ENCODE results near the gene AMPD2.
"Not testable (repeated sequence)": the region's sequence is repeated elsewhere in the genome, so short reads cannot be mapped to it uniquely, and the experiment has no call there.

AMPD2 gene

GRCh38 chr1:109653306-109653705, 33.7 kb downstream of the AMPD2 start:
- DNase-seq (ENCODE audit: low spot score), result no peak

- DNase-seq (ENCODE audit: low spot score), result no peak
Observed at GRCh38 chr1:109654519-109654918, 34.9 kb downstream of the AMPD2 start.

- DNase-seq (ENCODE audit: low spot score), result peak; percentile 68
Observed at GRCh38 chr1:109655615-109656519, 36.2 kb downstream of the AMPD2 start, which contains the start of gene GSTM4. Gene GSTM4, plus strand, starts transcription at chr1:109656099. Its CDS starts 291 bp downstream, at chr1:109656390.

GRCh38 chr1:109657395-109657794, 37.8 kb downstream of the AMPD2 start:
- DNase-seq (ENCODE audit: low spot score), result no peak

GRCh38 chr1:109657970-109658369, 38.3 kb downstream of the AMPD2 start:
- DNase-seq (ENCODE audit: low spot score), result no peak

- no peak for DNase-seq (ENCODE audit: low spot score)
Observed at GRCh38 chr1:109658533-109659042, 39.0 kb downstream of the AMPD2 start.

- DNase-seq (ENCODE audit: low spot score), result no peak
Observed at GRCh38 chr1:109659145-109659544, 39.5 kb downstream of the AMPD2 start.

GRCh38 chr1:109659997-109660690, 40.5 kb downstream of the AMPD2 start:
- no peak for DNase-seq (ENCODE audit: low spot score)

GRCh38 chr1:109660691-109661026, 41.0 kb downstream of the AMPD2 start:
- not testable (repeated sequence) for DNase-seq (ENCODE audit: low spot score)

- DNase-seq (ENCODE audit: low spot score), result no peak
Observed at GRCh38 chr1:109661391-109661790, 41.8 kb downstream of the AMPD2 start.

GRCh38 chr1:109664671-109665070, 45.0 kb downstream of the AMPD2 start:
- DNase-seq (ENCODE audit: low spot score), result no peak

- DNase-seq (ENCODE audit: low spot score), result peak; percentile 31
Observed at GRCh38 chr1:109667452-109668122, 48.0 kb downstream of the AMPD2 start, which contains the start of gene GSTM2. Gene GSTM2, plus strand, starts transcription at chr1:109668057. Its CDS starts 59 bp downstream, at chr1:109668116.

GRCh38 chr1:109668123-109668775, 48.6 kb downstream of the AMPD2 start:
- DNase-seq (ENCODE audit: low spot score), result no peak

GRCh38 chr1:109669246-109669948, 49.8 kb downstream of the AMPD2 start:
- no peak for DNase-seq (ENCODE audit: low spot score)

GRCh38 chr1:109669949-109670302, 50.3 kb downstream of the AMPD2 start:
- not testable (repeated sequence) for DNase-seq (ENCODE audit: low spot score)

- no peak for DNase-seq (ENCODE audit: low spot score)
Observed at GRCh38 chr1:109671067-109671466, 51.4 kb downstream of the AMPD2 start.

GRCh38 chr1:109673861-109674260, 54.2 kb downstream of the AMPD2 start:
- DNase-seq (ENCODE audit: low spot score), result not testable (repeated sequence)

GRCh38 chr1:109676683-109677381, 57.2 kb downstream of the AMPD2 start:
- not testable (repeated sequence) for DNase-seq (ENCODE audit: low spot score)

GRCh38 chr1:109677459-109677858, 57.8 kb downstream of the AMPD2 start:
- DNase-seq (ENCODE audit: low spot score), result no peak

GRCh38 chr1:109678637-109679036, 59.0 kb downstream of the AMPD2 start:
- DNase-seq (ENCODE audit: low spot score), result not testable (repeated sequence)
